Natural killer cell (primary cell): ENCODE results near the gene TMSB10. TPM values are rescaled to one million over a fixed set of nuclear protein-coding genes. Genes with fewer than 3 reads are reported as not detected.

Source experiments
- ATAC-seq, 3 donors: fragments of 150-1000 bp in 2 of 3; fragments of 200-7000 bp in 1 of 3; cut with Tn5 transposase; 1 replicate in 1 of 3; 2 replicates in 2 of 3; pipeline ENCODE4 v1.10.0; 2021; ENCODE audit warnings: mild to moderate bottlenecking in 2 of 3, moderate library complexity in 2 of 3
- DNase-seq, 2 donors: peaks; one replicate each; pipeline versions ENCODE4 v3.0.0 to v3.0.0-alpha.2; 2013 to 2021; ENCODE audit warnings: mixed read lengths in 1 of 2
- H3K27ac ChIP-seq: one replicate; pipeline ENCODE4 v1.5.1; 2013; ENCODE audit warnings: mild to moderate bottlenecking, low read length
- H3K27me3 ChIP-seq: one replicate; pipeline ENCODE4 v1.6.1; 2013; ENCODE audit warnings: low read length; ENCODE audit not compliant: control insufficient read depth, insufficient read depth
- H3K36me3 ChIP-seq: one replicate; pipeline ENCODE4 v1.6.1; 2013; ENCODE audit warnings: low read length; ENCODE audit not compliant: control insufficient read depth, insufficient read depth
- H3K4me1 ChIP-seq: one replicate; pipeline ENCODE4 v1.6.1; 2013; ENCODE audit warnings: low read length; ENCODE audit not compliant: control insufficient read depth, insufficient read depth
- H3K4me3 ChIP-seq: one replicate; pipeline ENCODE4 v1.5.1; 2013; ENCODE audit warnings: low read length
- H3K9me3 ChIP-seq: one replicate; pipeline ENCODE4 v1.6.1; 2013; ENCODE audit warnings: low read length; ENCODE audit not compliant: control insufficient read depth, insufficient read depth
- H3K27ac Mint-ChIP-seq, 2 donors: one replicate each; pipeline ENCODE4 v1.8.0; 2022; ENCODE audit warnings: mild to moderate bottlenecking in 2 of 2, mixed read lengths in 2 of 2, moderate library complexity in 1 of 2
- H3K27me3 Mint-ChIP-seq, 2 donors: one replicate each; pipeline ENCODE4 v1.8.0; 2022; ENCODE audit warnings: low read depth in 2 of 2, mixed read lengths in 2 of 2
- H3K36me3 Mint-ChIP-seq: one replicate; pipeline ENCODE4 v1.8.0; 2022; ENCODE audit warnings: mixed read lengths
- H3K4me1 Mint-ChIP-seq, 2 donors: one replicate each; pipeline ENCODE4 v1.8.0; 2022; ENCODE audit warnings: mixed read lengths in 2 of 2
- H3K4me3 Mint-ChIP-seq: one replicate; pipeline ENCODE4 v1.8.0; 2022; ENCODE audit warnings: mild to moderate bottlenecking, moderate library complexity, mixed read lengths
- H3K9me3 Mint-ChIP-seq, 2 donors: one replicate each; pipeline ENCODE4 v1.8.0; 2022; ENCODE audit warnings: mixed read lengths in 2 of 2
- CTCF ChIP-seq: fragments of 200-600 bp; IDR thresholded peaks from one replicate; pipeline ENCODE4 v1.8.0; 2022; ENCODE audit warnings: antibody characterized with exemption
- WGBS: methylation state at CpG from one replicate; pipeline ENCODE4 v1.1.7; 2013; ENCODE audit warnings: missing lambda C conversion rate; ENCODE audit not compliant: insufficient coverage; 5-methylcytosine and 5-hydroxymethylcytosine counted together
- intact Hi-C: fragments of 100-400 bp; cut with micrococcal nuclease; formaldehyde crosslinking; loops from one replicate; pipeline ENCODE4 v1.14.2; 2022
- total RNA-seq, 4 donors: library from RNA; stranded (reverse); fragments of 120-200 nt in 1 of 4; gene quantifications; one replicate each; pipeline versions ENCODE4 v1.2.3 to v1.2.4, GENCODE V29; 2013 to 2022

Gene TMSB10
- total RNA-seq, 3 donors from 2014 or later (not counting 1 experiment from before 2014, with no cell fraction given), result 1,247 to 1,683 (median 1,557) TPM

- Mint-ChIP-seq H3K9me3 (no peaks in the 10 kb centered on the region), H3K27me3 (no peaks in the 10 kb centered on the region), H3K27ac (peak overlapping the region in 1 of 2 donors; percentile 89), H3K4me1 (peaks cover 35 to 46% of the 10 kb centered on the region in 2 donors), H3K36me3 (no peaks in the 10 kb centered on the region), H3K4me3 (no peak overlapping the region)
- Histone ChIP-seq H3K27ac (no peak overlapping the region), H3K27me3 (no peaks in the 10 kb centered on the region), H3K4me3 (no peak overlapping the region), H3K36me3 (no peaks in the 10 kb centered on the region), H3K9me3 (no peaks in the 10 kb centered on the region), H3K4me1 (peaks cover 37% of the 10 kb centered on the region)
- 90% methylated on average over 11 of the region's 12 CpGs for WGBS
- no peak for TF ChIP-seq CTCF
- intact Hi-C loops, result no loop called here
- ATAC-seq, result no peak
- no peak for DNase-seq
Measured at GRCh38 chr2:84891355-84892010, 14.0 kb upstream of the TMSB10 start.

GRCh38 chr2:84894131-84894586 lies 11.3 kb upstream of the TMSB10 start:
- Mint-ChIP-seq H3K4me3 (peak overlapping the region; percentile 10), H3K4me1 (peaks cover 31 to 40% of the 10 kb centered on the region in 2 donors), H3K27ac (peak overlapping the region; percentile 65 to 94), H3K9me3 (no peaks in the 10 kb centered on the region), H3K36me3 (no peaks in the 10 kb centered on the region), H3K27me3 (no peaks in the 10 kb centered on the region)
- WGBS, result 87% methylated on average over 4 of the region's 6 CpGs
- no peaks in the 10 kb centered on the region for H3K9me3 ChIP-seq
- ATAC-seq, result no peak
- peak overlapping the region; percentile 45 for H3K27ac ChIP-seq
- intact Hi-C loops, result no loop called here
- no peak for TF ChIP-seq CTCF
- DNase-seq, result peak in 1 of 2 donors; percentile 31
- no peaks in the 10 kb centered on the region for H3K36me3 ChIP-seq
- no peaks in the 10 kb centered on the region for H3K27me3 ChIP-seq
- no peak overlapping the region for H3K4me3 ChIP-seq
- H3K4me1 ChIP-seq, result peaks cover 32% of the 10 kb centered on the region

- peaks cover 24 to 34% of the 10 kb centered on the region in 2 donors for H3K4me1 Mint-ChIP-seq
- no peaks in the 10 kb centered on the region for H3K9me3 ChIP-seq
- H3K4me3 ChIP-seq, result no peak overlapping the region
- H3K4me3 Mint-ChIP-seq, result peak overlapping the region; percentile 10
- H3K36me3 ChIP-seq, result no peaks in the 10 kb centered on the region
- ATAC-seq (peak; percentile 24 to 50 (median 49)), DNase-seq (peak in 1 of 2 donors; percentile 70)
- H3K27me3 Mint-ChIP-seq, result no peaks in the 10 kb centered on the region
- no peaks in the 10 kb centered on the region for H3K27me3 ChIP-seq
- no peaks in the 10 kb centered on the region for H3K9me3 Mint-ChIP-seq
- intact Hi-C loops, result no loop called here
- no peak for TF ChIP-seq CTCF
- WGBS, result 31% methylated on average over 7 of the region's 7 CpGs
- H3K4me1 ChIP-seq, result peaks cover 33% of the 10 kb centered on the region
- peak overlapping the region; percentile 45 for H3K27ac ChIP-seq
- H3K27ac Mint-ChIP-seq, result peak overlapping the region; percentile 65 to 94
- no peaks in the 10 kb centered on the region for H3K36me3 Mint-ChIP-seq
Measured at GRCh38 chr2:84894758-84895520, 10.5 kb upstream of the TMSB10 start.
